Right atrium auricular region (tissue), 2 donors: ENCODE measurements around the gene VIPR2. TPM values are rescaled to one million over a fixed set of nuclear protein-coding genes. Genes with fewer than 3 reads are reported as not detected.
"Not testable (repeated sequence)": the region's sequence is repeated elsewhere in the genome, so short reads cannot be mapped to it uniquely, and the experiment has no call there.

Source experiments
- DNase-seq: peaks from one replicate; pipeline ENCODE4 v3.0.0-alpha.2; 2019; ENCODE audit warnings: low spot score
- H3K27ac ChIP-seq, 2 donors: fragments of 200-600 bp; sonication (generic); 1 replicate in 1 of 2; 2 replicates in 1 of 2; pipeline ENCODE4 v1.5.1; 2016 to 2019
- H3K27me3 ChIP-seq, 2 donors: fragments of 200-600 bp; sonication (generic); one replicate each; pipeline versions ENCODE4 v1.5.1 to v1.6.0; 2017 to 2019
- H3K36me3 ChIP-seq: fragments of 200-600 bp; sonication (generic); one replicate; pipeline ENCODE4 v1.5.1; 2016
- H3K4me1 ChIP-seq, 2 donors: fragments of 200-600 bp; sonication (generic); one replicate each; pipeline versions ENCODE4 v1.5.1 to v1.6.0; 2017 to 2019
- H3K4me3 ChIP-seq, 2 donors: fragments of 200-600 bp; sonication (generic); 1 replicate in 1 of 2; 2 replicates in 1 of 2; pipeline ENCODE4 v1.5.1; 2017 to 2019; ENCODE audit warnings: mild to moderate bottlenecking in 1 of 2, moderate library complexity in 1 of 2
- H3K9me3 ChIP-seq, 2 donors: fragments of 200-600 bp; sonication (generic); one replicate each; pipeline ENCODE4 v1.5.1; 2019
- total RNA-seq, 2 donors: library from RNA; depleted of rRNA; stranded (reverse); fragments of >200 nt; gene quantifications; one replicate each; pipeline ENCODE4 v1.1.0, GENCODE V29; 2016
- TF ChIP-seq, protein P1 (sequence below), 2 donors: fragments of 200-600 bp; sonication (generic); IDR thresholded peaks; one replicate each; pipeline ENCODE4 v1.5.1; 2019; ENCODE audit warnings: antibody characterized with exemption in 2 of 2

Gene VIPR2
- total RNA-seq, 2 donors from 2014 or later, result 3.8 to 13.4 TPM

DNA sequence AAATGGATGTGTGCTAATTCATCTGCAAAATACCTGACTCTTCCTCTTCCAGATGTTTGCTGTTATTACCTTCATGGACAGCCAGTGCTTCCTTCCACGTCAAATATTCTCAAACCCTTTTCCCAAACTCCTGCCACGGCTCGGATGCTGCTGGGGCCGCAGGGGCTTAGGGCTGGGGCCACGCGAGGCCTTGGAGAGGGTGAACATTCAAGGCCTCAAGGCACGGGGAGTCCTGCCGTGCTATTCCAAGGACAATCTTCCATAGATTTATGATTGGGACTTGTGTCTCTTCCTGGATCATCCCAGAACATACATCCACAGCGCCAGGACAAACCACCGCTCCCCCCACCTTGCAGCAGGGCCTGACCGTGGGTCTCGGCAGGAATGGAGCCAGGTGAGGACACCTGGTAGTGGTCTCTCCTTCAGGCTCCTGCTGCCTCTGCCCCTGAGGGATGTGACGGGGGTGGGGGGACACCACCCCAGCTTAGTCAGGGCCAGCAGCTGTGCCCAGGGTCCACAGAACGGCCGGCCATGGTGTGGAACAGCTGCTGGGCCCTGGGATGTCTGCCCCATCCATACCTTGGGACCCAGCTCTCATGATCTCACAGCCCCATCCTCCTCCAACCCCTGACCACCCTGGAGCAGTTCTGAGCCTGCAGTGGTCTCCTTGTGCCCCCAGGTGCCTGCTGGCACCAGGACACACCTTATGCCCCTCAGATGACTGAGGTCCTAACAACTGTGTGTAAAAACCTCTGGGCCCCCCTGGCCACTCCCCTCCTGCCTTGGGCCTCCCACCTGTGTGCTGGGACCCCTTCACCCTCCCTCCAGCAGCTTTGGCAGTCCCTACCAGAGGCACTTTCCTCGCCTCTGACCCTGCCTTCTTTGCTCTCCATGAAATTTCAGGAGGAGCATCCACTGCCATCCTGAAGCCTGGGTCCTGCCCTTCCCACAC lies 16.7 kb downstream of the VIPR2 start:
- Histone ChIP-seq H3K27ac (no peak overlapping the region), H3K27me3 (no peaks in the 10 kb centered on the region), H3K4me3 (no peak overlapping the region), H3K9me3 (no peaks in the 10 kb centered on the region), H3K36me3 (no peaks in the 10 kb centered on the region), H3K4me1 (no peaks in the 10 kb centered on the region)
- TF ChIP-seq, protein P1, sequence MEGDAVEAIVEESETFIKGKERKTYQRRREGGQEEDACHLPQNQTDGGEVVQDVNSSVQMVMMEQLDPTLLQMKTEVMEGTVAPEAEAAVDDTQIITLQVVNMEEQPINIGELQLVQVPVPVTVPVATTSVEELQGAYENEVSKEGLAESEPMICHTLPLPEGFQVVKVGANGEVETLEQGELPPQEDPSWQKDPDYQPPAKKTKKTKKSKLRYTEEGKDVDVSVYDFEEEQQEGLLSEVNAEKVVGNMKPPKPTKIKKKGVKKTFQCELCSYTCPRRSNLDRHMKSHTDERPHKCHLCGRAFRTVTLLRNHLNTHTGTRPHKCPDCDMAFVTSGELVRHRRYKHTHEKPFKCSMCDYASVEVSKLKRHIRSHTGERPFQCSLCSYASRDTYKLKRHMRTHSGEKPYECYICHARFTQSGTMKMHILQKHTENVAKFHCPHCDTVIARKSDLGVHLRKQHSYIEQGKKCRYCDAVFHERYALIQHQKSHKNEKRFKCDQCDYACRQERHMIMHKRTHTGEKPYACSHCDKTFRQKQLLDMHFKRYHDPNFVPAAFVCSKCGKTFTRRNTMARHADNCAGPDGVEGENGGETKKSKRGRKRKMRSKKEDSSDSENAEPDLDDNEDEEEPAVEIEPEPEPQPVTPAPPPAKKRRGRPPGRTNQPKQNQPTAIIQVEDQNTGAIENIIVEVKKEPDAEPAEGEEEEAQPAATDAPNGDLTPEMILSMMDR (IDR thresholded peaks at IDR 0.05), result no peak
- DNase-seq, result peak; percentile 44

GRCh38 chr7:159126311-159127260 lies 18.1 kb downstream of the VIPR2 start:
- no peaks in the 10 kb centered on the region for H3K9me3 ChIP-seq
- DNase-seq, result peak; percentile 43
- H3K4me1 ChIP-seq, result no peaks in the 10 kb centered on the region
- H3K27me3 ChIP-seq, result no peaks in the 10 kb centered on the region
- H3K4me3 ChIP-seq, result no peak overlapping the region
- H3K36me3 ChIP-seq, result no peaks in the 10 kb centered on the region
- TF ChIP-seq, protein P1 (IDR thresholded peaks at IDR 0.05), result no peak
- no peak overlapping the region for H3K27ac ChIP-seq

DNA sequence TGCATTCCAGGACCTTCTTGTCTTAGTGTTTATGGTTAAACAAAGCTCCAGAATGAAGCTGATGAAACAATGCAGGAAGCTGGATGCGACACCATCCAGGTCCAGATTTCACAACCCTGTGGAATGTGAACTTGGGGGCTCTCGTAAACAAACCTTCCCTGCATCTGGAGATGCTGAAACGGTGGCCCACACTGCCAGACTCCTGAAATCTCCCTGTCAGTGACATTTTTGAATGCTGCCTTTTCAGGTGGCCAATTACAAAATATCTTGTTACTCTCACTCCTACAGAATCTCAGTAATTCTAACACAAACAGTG lies 18.8 kb downstream of the VIPR2 start:
- TF ChIP-seq, protein P1 (IDR thresholded peaks at IDR 0.05), result no peak
- Histone ChIP-seq H3K4me3 (no peak overlapping the region), H3K27me3 (no peaks in the 10 kb centered on the region), H3K9me3 (no peaks in the 10 kb centered on the region), H3K27ac (no peak overlapping the region), H3K4me1 (no peaks in the 10 kb centered on the region), H3K36me3 (no peaks in the 10 kb centered on the region)
- DNase-seq, result no peak

DNA sequence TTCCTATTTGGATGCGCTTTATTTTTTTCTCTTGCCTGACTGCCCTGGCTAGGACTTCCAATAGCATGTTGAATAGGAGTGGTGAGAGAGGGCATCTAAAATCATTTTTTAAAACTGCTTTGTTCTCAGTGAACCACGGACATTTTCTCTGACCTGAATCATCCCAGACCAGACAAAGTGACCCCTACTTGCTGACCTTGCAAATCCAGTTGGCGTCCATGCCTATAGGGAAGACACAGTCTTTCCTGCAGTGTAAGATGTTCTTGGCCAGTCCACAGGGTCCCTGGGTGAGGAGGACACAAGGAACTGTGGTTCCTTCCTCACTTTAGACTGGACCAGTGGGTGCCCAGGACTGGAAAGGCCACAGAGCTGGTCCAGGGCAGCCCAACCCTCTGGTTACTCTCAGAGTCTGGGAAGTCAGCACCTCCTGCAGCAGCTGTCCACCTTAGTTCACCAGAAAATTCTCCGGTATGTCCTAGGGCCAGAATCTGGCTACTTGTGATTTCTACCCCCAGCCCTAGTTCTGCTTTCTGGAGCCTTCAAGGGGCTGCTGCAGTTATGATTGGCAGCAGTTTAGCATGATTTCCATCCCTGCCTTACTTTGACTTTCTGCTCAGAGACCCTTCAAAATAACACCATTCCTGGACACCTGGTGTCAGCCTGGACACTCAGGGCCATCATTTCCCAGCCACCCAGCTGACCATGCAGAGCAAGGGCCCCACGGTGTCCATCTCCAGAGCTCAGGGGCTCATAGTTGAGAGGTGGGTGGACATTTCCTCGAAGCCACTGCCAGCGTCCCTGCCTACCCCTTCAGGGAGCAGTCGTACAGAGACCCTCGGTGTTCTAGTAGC lies 19.3 kb downstream of the VIPR2 start:
- Histone ChIP-seq H3K4me1 (no peaks in the 10 kb centered on the region), H3K9me3 (no peaks in the 10 kb centered on the region), H3K4me3 (no peak overlapping the region), H3K27ac (no peak overlapping the region), H3K36me3 (no peaks in the 10 kb centered on the region), H3K27me3 (no peaks in the 10 kb centered on the region)
- TF ChIP-seq, protein P1 (IDR thresholded peaks at IDR 0.05), result no peak
- DNase-seq, result no peak

- H3K4me3 ChIP-seq, H3K27me3 ChIP-seq, H3K4me1 ChIP-seq, H3K9me3 ChIP-seq, H3K27ac ChIP-seq, H3K36me3 ChIP-seq, DNase-seq: not testable (repeated sequence)
Observed at GRCh38 chr7:159123793-159124192, 20.9 kb downstream of the VIPR2 start.

DNA sequence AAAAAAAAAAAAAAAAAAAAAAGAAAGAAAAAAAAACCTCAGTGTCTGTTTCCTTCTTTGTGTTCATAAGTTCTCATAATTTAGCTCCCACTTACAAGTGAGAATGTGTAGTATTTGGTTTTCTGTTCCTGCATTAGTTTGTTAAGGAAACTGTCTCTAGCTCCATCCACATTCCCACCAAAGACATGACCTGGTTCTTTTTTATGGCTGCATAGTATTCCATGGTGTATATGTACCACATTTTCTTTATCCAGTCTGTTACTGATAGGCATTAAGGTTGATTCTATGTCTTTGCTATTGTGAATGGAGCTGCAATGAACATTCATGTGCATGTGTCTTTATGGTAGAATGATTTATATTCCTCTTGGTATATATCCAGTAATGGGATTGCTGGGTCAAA lies 21.4 kb downstream of the VIPR2 start:
- not testable (repeated sequence) for H3K27me3 ChIP-seq, H3K4me1 ChIP-seq, H3K4me3 ChIP-seq, H3K9me3 ChIP-seq, DNase-seq, H3K27ac ChIP-seq, H3K36me3 ChIP-seq
